SW 1271 (cell line): Measurements from ENCODE around the gene MIPEP.
"Not testable (repeated sequence)": the region's sequence is repeated elsewhere in the genome, so short reads cannot be mapped to it uniquely, and the experiment has no call there.

Experiments used
- DNase-seq, 2 experiments: peaks; one replicate each; lab custom pipeline; 2025; lab: John Stamatoyannopoulos, UW

MIPEP gene

DNA sequence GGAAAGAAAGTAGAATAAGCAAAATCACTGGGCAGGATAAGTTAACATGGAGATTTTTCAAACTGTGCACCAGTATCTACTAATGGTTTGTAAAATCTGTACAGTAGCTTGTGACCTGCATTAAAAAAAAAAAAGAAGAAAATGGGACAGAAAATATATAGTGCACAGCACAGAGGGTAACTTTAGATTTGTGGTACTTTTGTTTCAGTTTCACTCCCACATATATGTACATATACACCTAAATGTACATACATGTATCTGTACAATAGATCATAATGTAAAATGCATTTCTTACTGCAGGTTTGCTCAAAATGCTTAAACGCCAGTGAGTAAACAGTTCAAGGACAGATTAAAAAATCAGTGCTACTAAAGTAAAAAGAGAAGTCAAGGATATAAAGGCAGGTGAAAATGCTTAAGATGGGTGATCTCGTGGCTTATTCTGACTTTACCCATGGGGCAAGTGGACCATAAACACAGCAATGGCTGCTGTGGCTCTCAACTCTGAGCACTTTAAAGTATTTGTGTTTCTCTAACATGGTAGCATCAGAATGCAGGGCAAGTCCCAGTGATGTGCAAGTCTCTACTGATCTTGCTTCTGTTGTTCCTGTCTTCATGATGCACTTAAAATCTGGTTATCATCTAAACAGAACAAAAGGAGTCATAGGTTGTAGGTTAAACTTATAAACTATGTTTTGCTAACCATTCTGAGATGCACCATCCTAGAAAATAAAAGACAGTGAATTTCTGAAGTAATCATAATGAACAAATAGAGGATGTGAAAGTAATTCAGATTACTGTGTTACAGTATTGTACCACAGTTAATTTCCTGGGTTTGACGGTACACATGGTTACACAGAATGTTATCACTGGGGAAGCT, 112.3 kb downstream of the MIPEP start:
- DNase-seq: no peak

DNA sequence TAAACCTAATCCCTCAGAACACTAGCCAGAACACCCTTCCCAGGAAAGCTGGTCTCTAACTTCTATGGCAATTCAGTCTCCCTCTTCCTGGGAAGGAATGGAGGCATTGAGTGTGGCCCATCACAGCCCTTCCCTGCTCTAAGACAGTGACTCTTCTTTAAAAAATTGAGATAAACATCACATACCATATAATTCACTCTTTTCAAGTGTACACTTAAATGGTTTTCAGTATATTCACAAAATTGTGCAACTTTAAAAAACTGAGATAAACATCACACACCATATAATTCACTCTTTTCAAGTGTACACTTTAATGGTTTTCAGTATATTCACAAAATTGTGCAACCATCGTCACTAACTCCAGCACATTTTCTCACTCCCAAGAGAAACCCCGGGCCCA, 116.5 kb downstream of the MIPEP start:
- no peak for DNase-seq

DNA sequence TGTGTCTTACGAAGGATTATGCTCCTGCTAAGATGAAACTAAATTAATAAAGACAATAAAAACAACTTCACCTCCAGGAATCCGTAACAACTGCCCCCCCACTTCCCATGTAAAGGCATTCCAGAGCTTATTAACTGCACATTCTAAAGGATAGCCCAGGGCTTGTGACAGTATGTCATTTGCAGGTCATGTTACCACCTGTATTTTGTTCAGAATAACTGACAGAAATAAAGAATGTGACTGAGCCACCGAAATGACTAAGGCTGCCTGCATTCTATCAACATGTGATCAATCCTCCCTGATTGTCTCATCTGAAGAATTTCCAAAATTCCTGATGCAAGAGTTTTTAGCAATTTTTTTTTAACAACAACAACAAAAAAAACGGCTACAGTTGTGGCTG, 117.2 kb downstream of the MIPEP start:
- DNase-seq: no peak

DNA sequence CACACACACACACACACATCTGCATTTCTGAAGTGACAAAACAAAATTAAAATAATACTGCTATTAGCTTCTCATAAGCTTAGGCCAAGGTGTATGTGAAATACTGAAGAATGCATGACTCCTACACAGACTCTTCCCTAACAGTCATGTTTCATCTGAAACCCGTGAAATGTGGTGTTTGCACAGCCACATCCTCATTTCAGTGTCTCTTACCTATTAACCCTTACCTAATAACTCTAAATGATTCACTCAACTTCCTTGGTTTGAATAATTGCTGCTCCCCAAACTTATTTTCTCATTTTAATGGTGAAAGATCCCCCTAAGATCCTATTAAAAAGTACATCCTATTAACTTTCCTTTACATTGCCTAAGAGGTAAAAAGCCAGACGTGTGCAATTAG, 117.6 kb downstream of the MIPEP start:
- no peak for DNase-seq

DNA sequence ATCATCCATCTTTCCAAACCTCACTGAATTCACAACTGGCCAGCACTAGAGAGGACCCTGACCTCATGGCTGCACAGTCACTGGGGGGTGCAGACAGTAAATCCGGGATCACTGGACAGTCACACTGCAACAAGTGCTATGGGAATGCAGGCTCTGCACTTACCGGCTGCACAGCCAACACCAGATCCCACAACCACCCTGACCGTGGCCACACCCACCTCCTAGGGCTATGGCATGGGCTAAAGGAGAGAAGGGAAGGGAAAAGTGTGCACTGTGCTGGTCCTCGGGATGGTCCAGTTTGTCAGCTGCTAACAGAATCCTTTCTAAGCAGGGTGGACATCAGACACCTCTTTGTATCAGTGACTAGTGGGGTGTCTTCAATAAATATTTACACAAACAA, 118.2 kb downstream of the MIPEP start:
- DNase-seq: no peak

DNA sequence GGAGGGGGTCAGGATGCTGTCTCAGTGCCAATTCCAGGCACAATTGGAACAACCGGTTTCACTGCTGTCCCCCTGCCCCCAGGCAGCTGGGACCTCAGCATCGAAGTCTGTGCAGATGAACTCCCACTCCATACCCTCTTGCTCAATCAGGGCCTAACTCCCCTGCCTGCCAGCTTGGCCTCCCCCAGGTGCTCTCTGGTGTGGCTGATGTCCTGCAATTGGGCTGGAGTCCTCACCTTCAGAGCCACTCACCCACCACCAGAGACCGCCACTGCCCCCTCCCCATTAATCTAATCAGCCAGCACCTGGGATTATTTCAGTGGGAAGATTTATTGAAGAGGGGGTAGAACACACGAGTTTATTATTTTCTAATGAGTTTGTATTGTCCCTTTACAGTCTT, 118.8 kb downstream of the MIPEP start:
- no peak for DNase-seq

DNA sequence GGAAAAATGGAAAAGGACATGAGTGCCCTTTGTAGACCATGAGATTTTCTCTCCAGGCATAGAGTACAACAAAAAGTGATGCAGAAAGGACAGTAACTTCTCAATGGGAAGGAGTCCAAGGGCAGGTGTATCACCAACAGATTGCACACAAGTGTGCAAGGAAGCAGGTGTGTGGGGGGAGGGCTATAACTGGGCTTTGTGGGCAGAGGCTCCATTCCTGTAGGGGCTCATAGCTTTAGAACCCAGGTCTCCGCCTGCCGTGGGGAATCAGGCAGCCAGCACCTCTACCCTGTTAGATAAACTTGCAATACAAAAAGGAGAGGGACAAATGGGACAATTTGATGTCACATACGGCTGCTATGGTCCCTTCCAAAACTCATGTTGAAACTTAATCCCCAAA, 119.8 kb downstream of the MIPEP start:
- no peak for DNase-seq

DNA sequence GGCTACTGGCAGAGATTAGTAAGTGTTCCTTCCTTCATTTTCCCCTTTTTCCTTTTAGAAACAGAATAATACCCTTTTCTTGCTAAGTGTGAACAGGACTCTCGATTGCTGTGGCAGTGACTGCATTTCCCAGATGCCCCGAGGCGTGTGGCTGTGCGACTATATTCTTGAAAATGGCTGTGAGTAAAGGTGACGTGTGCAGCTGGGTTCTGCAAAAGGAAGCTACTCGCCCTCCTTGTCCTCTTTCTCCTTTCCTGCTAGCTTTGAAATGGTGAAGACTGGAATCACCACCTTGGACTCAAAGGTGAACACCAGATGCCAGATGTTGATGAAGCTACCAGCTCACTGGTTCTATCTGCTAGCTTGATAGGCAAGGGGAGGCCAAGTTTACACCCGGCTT, 121.4 kb downstream of the MIPEP start:
- no peak for DNase-seq

DNA sequence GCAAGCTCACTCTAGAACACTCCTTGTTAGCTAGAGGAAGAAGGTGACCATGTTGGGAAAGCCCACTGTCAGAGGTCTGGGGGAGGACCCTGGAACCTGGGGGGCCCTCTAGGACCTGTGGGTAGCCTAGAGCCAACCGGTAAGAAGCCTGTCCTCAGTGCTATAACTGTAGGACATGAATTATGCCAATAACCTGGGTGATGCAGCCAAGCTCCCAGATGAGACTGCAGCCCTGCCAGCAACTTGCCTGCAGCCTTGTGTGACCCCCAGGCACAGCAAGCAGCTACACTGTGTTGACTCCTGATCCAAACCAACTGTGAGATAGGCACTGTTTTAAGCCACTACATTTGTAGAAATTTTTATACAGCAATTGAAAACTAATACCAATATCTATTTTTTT, 122.3 kb downstream of the MIPEP start:
- DNase-seq: no peak

DNA sequence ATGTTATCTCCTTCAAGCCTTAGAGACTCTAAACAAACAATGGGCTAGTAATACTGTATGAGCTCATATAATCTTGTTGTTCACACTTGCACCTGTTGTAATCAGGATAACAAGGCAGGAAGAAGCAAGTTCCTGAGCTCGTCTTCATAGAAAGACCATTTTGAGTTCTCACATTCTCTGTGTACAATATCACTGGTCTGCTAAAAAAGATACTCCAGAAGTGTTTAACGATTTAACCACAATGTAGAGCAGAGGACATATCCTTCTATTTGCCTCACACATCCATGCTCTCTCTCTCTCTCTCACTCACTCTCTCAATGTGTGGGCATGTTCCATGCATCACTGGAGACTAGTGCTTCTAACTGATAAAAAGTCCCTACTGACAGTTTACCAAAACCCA, 122.9 kb downstream of the MIPEP start:
- DNase-seq: no peak

DNA sequence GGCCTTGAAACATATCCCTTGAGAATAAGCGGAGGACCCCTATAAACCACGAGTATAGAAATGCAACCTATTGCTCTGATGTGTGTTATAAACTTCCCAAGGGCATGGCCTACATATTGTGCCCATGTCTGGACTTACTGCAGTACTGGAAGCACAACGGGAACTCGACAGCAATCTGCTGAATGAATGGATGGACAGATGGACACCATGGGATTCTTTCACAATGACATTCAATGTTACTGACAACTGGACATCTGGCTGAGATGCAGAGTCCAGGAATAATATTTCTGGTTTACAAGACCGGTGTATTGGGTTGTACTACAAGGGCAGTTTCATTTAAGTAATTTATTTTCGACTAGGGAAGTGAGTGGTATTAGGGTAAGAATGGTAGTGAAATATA, 123.7 kb downstream of the MIPEP start:
- DNase-seq: no peak

DNA sequence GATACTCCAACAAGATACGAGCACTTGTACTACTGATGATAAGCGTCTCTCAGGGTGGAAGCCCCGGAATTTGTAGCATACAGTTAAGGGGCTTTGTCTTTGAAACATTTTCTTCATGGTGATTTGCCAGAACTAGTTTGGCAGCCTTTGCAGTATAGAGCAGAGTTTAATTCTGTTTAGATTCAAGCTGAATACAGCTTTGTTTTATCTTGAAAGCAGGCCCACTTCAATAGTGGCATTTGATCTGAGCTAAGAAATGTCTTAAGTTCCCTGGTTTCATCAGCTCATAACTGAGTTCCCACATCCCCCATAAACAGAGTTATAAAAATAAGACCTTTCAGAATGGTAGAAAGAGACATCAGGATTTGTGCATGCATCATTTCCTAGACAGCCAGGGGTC, 125.9 kb downstream of the MIPEP start:
- DNase-seq: no peak

DNA sequence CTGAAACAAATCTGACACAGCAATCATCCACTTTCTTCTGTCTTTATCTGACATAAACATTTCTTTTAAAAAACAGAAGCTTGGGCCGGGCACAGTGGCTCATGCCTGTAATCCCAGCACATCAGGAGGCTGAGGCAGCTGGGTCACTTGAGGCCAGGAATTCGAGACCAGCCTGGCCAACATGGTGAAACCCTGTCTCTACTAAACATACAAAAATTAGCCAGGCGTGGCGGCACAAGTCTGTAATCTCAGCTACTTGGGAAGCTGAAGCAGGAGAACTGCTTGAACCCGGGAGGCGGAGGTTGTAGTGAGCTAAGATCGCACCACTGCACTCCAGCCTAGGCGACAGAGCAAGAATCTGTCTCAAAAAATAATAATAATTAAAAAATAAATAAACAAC, 127.4 kb downstream of the MIPEP start:
- not testable (repeated sequence) for DNase-seq

DNA sequence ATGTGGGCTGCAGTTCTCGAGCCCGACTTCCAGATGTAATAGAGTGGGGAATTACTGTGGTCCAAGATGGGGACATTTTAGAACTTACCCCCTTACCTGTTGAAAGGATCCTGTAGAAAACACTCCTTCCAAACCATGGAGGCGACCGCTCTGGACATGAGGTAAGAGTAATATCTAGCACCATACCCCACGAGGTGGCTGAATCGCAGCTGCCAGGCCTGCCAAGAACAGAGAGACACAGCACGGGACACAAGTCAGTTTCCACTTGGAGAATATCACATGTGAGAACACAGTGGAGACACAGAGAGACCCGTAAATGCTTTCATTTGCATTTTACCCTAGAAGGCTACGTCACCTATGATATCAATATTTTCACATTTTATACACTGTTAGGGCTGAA, 129.2 kb downstream of the MIPEP start:
- DNase-seq: no peak

DNA sequence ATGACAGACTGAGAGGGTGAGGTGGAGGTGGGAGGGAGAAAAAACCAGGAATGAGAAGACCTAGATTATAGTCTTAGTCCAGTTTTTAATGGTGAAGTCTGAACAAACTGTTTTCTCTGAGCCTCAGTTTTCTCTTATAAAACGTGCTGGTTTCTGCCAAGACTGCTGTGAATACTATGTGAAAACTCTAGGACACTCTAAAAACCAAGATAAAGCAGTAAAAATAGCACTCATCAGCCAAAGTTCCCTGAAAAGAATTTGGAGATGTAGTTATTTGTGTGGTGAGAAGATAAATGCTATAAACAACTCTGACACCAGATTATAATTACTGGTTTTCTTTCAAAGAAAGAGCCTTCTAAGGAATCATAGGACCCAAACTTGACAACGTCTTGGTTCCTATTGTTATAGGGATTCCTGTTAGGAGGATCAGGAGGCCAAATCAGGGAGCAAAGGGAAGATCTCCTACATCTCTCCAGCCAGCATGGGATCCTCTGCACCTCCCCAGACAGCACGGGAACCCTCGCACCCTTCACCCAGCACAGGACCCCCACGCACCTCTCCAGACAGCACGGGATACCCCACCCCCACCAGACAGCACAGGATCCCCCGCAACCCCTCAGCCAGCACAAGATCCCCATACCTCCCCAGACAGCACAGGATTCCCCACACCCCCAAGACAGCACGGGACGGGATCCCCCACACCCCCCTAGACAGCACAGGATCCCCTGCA, 130.2 kb downstream of the MIPEP start:
- no peak for DNase-seq

DNA sequence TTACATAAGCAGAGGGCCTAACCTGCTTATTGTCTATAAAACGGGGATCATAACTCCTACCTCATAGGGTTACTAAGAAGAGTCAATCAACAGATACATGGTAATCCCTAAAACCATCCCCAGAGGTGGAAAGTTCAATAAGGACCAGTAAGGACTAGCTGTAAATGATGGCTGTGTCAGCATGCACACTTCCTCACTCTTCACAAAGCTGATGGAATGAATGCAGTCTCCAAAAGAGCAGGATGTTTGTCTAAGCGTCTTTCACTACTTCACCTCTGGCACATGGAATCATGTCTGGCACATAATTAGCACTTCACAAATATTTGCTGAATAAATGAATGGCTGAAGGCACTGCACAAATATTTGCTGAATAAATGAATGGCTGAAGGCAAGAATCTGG, 134.2 kb downstream of the MIPEP start:
- DNase-seq: no peak

DNA sequence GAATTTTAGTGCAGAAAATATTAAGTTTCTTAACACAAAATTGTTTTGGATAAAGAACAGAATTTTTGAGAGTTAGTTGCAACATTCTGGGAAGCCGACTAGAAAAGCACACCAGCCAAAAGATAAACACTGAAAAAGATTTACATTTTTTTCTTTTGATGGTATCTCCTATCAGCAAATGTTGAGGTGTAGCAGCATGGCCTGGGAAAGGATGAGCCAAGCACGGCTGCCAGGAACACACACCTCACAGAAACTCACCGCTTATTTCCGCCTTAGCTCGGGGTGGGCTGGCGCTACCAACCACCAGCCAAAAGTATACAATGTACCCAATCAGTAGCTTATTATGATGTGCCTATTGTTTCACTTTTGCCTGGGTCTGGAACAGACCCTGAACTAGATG, 134.7 kb downstream of the MIPEP start:
- no peak for DNase-seq

DNA sequence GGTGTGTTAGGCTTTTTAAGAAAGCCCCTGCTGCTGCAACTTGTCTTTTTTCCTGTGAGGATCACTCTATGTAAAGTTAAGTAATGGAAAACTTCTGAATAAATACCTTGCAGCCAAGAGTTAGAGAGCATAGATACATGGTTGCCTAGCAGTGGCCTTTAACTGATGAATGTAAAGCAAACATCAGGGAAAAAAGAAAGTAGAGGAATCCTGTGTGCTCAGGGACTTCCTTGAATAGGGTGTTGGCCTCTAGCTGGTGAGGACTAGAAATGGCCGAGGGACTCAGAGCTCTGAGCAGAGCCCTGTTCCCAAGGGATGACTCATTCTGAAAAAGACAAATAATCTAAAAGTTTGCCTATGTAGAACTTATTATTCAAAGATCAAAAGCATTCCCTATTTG, 135.7 kb downstream of the MIPEP start:
- DNase-seq: no peak

DNA sequence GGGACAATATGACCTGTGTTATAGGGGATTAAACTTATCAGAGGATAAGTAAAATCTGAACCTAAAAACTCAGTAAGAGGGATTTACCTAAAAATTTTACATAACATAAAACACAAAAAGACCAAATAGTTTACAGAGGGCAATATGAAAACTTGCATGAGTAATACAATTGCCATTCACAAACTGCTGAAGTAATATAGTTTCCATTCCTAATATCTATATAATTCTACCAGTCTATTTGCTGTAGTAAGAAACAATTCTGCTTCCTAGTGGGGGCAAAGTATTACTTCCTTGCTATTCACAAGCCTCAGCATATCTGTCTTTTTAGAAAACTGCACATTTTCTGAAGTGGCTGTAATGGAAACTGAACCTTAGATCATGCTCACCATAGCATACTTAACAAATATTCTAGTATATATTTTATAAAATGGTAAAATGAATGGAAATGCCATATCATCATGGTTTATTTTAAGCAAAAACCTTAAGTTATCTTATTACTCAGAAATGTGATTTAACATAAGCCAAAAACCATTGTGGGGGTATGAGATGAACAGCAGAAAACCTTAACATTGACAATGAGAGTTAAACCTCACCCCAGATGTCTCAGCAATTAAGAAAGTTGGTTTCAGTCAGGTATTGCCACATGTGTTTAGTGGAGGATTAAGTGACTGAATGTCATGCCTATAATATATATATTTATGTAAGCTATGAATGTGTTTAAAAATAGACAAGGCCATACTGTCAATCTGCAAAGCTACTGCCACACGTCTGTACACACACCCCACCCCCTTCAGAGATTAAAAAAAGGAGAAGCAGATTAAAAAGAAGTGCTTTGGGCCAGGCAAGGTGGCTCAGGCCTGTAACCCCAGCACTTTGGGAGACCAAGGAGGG, 136.8 kb downstream of the MIPEP start:
- no peak for DNase-seq

DNA sequence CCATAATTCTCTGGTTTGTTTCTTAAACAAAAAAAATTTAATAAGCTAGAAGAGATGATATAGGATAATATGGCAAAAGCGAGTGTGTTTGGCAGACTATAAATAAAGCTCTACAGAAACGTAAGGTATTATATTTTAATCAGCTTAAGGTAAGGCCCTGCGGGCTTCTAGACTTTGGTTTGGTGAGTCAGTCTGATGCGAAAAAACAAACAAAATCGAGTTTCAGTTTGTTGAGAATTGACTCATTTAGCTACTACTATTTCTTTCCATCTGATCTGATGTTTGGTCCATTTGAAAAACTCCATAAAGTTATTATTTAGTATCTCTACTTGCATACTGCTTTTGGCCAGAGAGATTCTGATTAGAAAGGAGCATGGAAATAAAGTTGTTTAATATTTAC, 138.0 kb downstream of the MIPEP start:
- no peak for DNase-seq

DNA sequence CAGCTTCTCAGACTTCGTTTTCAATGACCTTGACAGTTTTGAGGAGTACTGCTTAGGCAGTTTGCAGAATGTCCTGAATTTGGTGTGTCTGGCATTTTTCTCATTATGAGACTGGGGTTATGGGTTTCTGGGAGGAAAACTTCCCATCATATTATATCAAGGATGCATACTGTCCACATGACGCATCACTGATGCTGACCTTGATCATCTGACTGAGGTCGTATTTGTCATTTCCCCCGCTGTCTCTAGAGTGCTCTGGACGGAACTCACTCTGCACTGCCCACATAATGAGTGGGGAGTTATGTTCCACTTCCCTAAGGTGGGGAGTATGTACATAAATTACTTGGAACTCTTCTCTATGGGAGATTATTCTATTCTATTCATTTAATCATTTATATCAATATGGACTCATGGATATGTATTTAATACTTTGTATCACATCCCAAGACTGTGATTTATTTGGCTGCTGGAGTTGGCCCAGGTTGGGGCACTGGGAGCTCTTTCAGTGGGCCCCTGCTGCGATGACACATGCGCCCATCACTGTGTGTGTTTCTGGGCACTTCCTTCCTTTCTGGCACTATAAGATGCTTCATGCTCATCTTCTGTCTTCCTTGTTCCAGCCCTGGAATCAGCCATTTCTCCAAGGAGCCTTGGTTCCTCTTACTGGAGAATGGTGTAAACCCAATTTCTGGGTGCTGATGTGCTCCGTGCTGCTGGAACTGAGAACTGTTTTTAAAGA, 138.6 kb downstream of the MIPEP start:
- no peak for DNase-seq
